Erythroblast (primary cell): ENCODE data around the gene GMDS.

Experiments used
- GATA1 ChIP-seq: IDR thresholded peaks from 2 replicates; pipeline ENCODE4 v1.6.1; 2011; ENCODE audit warnings: low read depth, mild to moderate bottlenecking, control low read depth, low read length, moderate library complexity
- POLR2A ChIP-seq: IDR thresholded peaks from 2 replicates; pipeline ENCODE4 v1.6.1; 2011; ENCODE audit warnings: mild to moderate bottlenecking, low read length

DNA sequence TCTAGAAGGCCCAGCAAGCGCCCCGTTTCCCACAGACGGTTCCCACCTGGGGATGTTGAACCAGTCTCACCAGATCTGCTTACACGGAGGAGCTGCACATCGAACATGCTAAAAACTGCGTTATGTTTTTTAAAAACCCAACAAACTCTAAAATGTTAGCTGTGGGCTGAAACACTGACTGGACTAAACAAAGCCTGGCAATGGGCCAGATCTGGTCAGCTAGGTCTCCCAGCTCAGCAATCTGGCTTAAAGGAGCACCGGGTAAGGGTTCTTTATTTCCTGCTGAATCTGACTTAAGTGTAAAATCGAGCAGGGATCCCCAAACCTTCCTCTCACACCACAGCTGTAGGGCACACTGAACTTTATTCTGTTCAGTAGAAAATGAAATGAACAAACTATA is 478.8 kb downstream of the GMDS start:
- no peak for TF ChIP-seq POLR2A
- TF ChIP-seq GATA1 = no peak
